ENCODE data around the gene MAPK9.
"Not testable (repeated sequence)": the region's sequence is repeated elsewhere in the genome, so short reads cannot be mapped to it uniquely, and the experiment has no call there.

MAPK9 gene

DNA sequence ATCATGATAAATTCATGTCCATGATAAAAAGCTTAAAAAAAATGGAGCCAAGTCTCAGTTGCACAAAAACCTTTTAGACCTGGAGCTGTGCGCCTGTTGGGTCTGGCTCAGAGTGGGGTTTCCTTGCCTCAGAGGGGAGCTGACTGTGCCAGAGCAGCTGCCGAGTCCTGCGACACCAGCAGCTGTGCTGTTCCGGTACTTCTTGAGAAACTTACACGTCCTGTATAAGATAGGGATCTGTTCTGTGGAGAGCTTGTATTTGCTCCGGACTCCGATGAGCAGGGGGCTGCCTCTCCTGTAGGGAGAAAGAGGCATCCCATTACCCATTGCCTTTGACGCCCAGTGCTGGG, 32.7 kb upstream of the MAPK9 start:
- no peak for DNase-seq

DNA sequence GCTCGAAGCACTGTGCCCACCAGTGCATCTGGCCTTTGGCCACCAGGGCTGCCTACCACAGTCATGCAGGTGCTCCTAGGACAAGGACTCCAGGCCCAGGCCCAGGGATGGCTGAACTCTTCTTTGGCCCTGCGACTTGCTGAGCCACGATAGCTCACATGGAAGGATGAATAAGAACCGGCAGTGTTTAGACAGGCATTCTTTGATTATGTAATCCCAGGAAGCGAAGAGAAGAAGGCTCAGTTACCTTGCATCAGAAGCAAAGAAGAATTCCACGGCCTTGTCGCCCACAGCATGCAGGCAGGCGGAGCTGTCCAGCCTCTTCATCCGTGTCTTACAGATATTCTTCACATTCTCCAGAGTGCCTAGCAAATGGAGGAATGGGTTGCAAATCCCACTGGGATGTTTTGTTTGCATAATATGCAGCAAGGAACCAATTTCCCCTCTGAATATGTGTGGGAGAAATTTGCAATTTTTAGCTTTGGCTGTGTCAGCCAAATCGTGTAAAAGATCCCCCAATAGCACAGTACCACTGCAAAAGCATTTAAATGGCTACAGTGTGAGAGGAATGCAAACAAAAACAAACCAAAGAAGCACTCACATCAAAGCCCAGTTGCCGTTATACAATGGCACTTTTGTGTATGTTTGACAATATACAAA, 32.2 kb upstream of the MAPK9 start:
- DNase-seq = no peak

DNA sequence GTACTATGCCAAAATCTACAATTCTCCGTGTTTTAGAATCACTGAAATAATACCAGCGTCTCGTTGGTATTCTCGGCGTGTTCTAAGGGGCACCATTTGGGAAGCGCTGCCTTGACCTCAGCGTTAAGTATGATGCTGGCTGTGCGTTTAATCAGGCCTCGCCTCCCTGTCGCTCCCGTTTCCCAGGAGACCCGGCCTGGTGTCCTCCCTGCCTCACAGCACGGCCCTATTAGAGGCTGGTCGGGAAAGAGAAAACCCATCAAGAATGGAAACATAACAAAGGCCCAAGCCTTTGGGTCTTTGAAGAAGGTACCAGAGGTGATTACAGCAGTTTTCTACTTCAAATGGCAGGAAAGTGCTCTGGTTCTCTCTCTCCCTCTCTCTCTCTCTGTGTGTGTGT, 31.3 kb upstream of the MAPK9 start:
- no peak for DNase-seq

DNA sequence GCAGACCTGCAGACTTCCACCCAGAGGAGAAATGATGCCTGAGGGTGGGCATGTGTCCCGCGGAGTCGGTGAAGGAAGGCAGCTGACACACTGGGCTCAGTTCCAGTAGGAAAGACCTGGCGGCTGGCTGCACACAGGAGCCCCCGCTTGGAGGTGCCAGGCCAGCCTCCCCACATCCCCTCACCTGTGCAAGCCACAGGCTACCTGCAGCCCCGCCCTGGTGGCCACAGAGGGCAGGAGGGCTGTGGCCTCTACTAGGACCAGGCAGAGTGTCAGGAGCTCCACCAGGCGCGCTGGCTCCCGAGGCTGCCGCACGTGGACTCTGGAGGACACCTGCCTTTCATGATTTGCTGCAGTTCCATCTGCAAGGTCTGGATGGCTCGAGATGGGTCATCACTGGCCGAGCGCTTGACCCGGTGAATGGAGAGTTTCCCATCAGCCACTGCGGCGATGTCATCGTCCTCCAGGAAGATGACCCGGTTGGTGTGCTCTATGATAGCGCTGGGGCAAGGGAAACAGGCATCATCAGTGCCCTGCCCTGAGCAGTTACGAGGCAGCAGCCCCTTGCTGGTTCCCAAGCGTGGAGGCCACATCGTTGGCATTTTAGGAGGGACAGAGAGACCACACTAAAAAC, 26.7 kb upstream of the MAPK9 start:
- DNase-seq = no peak

GRCh38 chr5:180316586-180316985, 24.7 kb upstream of the MAPK9 start:
- no peak for DNase-seq

DNA sequence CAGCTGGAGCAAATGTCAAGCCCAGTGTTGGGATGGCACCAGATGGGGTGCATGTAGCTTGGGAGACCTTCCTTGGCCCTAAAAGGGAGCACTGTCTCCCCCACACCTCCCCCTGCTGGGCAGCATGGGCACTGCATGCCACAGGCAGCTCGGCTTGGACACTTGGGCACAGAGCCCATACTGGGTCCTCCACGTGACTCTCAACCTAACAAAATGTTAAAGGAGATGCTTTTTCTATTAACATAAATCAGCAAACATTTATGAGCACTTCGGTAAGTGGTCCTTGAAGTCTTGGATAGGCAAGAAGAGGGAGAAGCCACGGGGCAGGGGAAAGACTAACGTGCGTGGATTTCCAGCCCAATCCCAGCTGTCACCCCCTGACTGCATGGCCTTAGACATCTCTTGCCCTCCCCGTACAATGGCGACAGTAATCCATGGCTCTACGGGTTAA, 23.9 kb upstream of the MAPK9 start:
- DNase-seq = peak; percentile 37

DNA sequence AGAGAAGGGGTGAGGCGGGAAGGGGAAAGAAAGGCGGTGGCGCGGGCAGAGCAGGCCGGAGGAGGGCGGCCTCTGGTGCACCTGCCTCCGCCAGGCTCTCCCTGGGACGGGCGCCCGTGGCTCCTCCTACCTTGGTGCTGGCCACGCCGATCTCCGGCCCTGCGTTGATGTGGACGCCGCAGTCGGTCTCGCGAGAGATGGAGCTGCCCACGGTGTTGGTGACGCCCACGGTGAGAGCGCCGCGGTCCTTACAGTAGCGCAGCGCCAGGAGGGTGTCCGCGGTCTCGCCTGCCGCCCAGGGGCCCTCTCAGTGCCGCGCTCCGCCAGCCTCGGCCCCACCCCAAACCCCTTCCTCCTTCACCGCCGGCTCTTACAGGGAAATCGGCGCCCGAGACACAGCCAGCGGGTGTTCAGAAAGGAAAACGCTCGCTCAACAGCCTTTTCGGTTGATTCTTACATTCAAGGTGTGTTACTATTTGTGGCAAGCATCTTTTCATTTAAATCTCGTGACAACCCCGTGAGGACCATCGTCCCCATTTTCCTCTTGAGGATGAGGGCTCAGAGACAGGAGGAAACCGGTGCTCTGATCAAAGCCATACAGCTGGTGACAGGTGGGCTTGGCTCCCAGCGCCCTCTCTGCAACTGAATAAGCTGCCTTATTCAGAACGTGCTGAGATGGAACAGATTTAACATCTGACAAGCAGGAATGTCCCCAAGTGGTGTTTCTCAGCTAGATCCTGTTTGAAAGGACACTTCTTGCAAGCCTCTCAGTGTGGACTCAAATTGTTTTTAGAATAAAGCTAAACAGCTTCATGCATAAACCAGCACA, 22.0 kb upstream of the MAPK9 start:
- DNase-seq = peak; percentile 26

GRCh38 chr5:180311216-180311615, 19.3 kb upstream of the MAPK9 start:
- no peak for DNase-seq

DNA sequence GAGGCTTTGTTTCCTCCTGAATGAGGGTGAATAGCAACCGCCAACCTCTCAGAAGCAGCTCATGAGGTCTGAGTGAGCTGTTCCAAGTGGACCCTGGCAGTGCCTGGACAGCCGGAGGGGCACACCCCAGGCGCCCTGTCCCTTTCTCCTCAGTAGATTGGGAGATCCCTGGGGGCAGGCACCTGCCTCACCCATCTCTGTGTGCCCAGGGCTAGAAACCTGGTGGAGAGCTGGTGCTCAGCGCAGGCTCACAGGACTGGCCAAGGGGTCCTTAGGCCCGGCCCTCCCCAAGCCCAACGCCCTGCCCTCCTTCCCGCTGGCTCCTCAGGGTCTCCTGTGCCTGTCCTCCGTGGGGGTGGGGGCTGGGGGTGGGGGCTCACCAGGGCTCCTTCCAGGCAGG, 14.9 kb upstream of the MAPK9 start:
- no peak for DNase-seq

GRCh38 chr5:180305481-180305880, 13.6 kb upstream of the MAPK9 start:
- DNase-seq = no peak

DNA sequence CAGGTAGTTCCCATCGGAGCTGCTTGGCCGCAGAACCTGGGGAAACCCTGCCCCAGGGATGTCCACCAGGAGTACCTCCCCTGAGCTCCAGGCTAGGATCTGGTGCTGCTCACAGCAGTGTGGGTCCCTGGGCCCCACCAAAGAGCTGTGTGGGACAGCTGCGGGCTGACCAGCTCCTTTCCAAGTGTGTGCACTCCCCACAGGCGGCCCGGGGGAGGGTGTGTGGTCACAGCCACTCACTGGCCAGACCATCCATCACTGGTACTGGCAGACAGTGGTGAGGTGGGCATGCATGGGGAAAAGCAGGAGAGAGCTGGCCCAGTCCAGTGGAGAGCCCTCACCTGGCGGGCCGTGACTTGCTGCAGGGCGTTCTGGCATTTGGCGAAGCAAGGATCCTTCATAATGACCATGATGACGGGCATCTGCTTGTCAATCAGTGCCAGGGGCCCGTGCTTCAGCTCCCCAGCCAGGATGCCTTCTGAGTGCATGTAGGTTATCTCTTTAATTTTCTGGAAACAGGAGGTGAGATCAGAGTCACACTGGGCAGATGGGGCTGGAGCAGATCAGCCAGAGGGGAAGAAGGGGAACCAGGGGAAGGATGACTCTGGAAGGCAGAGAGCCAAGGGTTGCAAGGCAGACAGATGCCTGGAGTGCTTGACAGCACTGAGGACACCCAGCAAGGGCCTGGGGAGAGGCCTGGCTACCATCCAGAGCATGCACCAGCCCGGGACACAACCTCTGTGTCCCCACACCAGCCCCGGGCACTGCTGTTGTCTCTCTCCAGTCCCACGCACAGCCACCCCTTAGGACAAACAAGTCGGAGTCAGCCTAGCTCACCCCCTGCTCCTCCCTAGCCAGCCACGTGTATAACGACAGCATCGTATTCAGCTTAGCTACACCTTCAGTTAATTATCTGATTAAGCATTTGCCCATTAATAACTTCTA, 12.8 kb upstream of the MAPK9 start:
- DNase-seq = no peak

DNA sequence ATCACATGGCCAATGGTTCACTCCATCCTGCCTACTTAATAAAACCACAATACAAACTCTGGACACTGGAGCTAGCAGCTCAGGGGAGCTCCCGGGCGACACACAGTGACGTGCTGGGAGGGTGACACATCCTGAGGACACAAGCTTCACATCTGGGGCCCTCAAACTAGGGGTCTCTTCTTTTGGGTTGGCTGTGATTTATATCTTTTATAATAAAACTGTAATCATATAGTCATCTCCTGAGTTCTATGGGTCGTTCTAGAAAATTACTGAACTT, 12.1 kb upstream of the MAPK9 start:
- DNase-seq = no peak

DNA sequence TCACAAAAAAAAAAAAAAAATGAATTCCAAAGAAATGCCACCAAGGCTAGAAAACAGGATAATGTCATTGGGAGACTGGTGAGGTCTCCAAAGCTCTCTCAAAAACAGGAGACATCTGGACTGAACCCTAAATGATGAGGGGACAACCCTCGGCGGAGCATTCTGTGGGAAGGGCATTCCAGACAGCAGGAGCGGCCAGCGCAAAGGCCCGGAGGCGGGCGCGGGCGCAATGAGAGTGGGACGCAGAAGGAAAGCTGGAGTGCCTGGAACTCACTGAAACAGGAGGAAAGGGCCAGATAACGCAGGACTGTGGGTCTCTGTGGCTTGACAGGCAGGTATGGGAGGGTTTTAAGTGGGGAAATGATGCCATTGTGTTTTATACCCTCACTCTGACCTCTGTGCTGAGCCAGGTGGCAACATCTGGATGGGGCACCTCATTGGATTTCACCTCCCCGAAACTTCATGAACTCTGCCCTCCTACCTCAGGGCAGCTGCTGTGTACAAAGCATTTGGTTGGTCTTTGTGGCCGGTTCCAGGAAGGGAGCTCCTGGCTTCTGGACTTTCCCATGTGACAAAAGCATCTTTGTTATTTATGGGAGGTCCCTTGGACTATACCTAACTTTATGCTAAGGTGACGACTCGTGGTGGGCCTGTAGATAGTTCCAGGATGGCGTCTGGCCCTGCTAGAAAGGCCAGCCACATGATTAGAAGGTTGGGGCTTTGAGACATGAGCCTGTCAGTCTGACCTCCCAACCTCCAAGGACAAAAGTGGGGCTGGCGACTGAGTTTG, 11.5 kb upstream of the MAPK9 start:
- DNase-seq = no peak

- no peak for DNase-seq
Measured at GRCh38 chr5:180302256-180302655, 10.4 kb upstream of the MAPK9 start.

DNA sequence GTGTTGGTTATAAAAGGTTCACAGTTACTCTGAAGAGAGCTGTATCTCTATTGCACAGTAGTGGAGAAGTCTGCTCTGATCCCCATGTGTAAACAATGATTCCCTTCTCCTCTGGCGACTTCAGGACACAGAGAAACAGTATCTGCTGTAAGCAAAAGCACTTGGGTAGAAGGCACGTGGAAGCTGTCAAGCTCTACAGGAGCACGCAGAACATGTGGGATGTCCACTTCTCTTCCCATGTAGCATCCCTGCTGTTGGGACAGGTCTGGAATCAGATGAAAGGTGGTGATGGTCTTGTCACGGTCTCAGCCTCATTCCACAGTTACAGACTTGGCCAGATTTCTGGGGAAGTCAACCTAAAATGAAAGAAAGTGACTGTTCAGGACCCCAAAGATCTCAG, 9.4 kb upstream of the MAPK9 start:
- no peak for DNase-seq

DNA sequence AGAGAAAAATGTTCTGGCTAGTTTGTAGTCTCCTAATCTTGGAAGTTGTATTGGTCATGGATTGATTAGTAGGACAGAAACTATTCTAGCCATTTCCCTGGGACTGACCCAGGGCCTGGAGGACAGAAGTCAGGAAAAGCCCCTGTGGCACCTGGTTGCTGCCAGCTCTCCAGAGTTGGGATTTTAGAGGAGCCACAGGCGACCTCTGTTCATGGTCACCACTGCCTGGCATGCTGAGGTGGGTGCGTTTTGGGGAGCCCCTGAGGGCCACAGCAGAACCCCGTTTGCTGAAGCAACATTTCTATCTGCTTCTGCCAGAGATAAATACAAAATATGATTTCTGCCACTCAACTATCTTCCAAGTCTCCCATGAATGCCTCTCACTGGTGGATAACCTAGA, 7.6 kb upstream of the MAPK9 start:
- no peak for DNase-seq

DNA sequence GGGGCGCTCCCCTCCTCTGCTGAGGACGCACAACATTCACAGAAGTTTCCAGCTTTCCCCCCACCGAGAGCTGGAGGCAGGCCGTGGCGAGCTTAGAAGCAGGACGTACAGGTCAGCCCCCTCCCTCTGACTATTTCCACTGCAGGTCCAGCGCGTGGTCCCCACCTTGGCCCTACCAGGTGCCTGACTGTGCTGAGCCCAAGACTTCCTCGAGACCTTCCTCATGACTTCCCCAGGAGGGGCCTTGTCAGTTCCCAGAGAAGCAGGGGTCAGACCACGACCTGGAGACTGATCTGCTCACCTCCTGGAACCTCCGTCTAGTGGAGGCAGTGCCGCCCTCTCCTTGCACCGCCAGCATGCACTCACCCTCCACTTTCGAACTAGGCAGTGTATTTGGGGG, 7.1 kb upstream of the MAPK9 start:
- not testable (repeated sequence) for DNase-seq

- DNase-seq = no peak
Measured at GRCh38 chr5:180297587-180298282, 5.9 kb upstream of the MAPK9 start.

GRCh38 chr5:180296771-180297170, 4.9 kb upstream of the MAPK9 start:
- DNase-seq = no peak

DNA sequence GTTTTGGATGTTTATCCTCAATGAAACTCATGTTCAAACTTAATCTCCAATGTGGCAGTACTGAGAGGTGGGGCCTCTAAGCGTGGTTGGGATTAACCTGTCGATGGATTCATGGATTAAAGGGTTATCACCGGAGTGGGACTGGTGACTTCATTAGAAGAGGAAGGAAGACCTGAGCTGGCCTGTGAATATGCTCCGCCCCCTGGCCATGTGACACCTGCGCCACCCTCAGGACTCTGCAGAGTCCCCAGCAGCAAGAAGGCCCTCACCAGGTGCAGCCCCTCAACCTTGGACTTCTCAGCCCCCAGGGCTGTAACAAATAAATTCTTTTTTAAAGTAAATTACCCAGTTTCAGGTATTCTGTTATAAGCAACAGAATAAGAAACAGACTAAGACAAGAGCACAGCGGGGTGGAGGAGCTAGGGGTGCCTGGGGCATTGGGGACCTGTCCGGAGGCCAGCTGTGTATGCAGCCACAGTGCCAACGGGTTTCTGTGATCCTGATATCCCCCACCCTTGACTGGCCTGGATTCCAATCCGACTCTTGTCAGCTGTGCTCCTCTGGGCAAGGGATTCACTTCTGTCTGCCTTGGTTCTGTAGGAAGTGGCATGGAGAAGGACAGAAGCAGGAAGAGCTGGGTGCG, 3.2 kb upstream of the MAPK9 start:
- no peak for DNase-seq

DNA sequence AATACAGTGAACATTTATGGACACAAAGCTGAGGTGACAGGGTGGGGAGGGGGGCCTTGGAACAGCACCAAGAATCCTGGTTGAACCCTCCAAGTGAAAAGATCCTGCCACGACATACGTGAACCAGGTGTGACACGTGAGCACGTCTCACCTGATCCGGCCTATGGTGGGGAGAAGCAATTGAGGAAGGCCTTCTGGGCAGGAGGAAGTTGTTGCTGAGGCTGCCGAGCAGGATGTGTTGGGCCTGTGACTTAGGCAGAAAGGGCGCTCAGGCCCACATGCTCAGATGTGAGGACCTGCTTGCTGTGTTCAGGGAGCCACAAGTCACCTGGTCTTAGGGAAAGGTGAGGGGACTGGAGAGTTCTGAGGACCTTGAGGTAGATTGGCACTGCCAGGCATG, 2.5 kb upstream of the MAPK9 start:
- no peak for DNase-seq
